HEK293 (cell line): ENCODE results near the gene GATA1.

ENCODE experiments used
- BCL11A ChIP-seq: fragments of 450-650 bp; formaldehyde crosslinking; IDR thresholded peaks from 2 replicates; pipeline ENCODE4 v1.5.1; 2016; ENCODE audit warnings: low read depth, missing biosample characterization, missing genetic modification characterization
- FEZF1 ChIP-seq: fragments of 450-650 bp; formaldehyde crosslinking; IDR thresholded peaks from 2 replicates; pipeline ENCODE4 v1.5.1; 2016; ENCODE audit warnings: missing biosample characterization, missing genetic modification characterization
- HOXD13 ChIP-seq: sonication (generic); formaldehyde crosslinking; IDR thresholded peaks from 2 replicates; pipeline ENCODE4 v1.8.0; 2022; ENCODE audit warnings: missing genetic modification reagents, borderline replicate concordance
- MZF1 ChIP-seq: fragments of 450-650 bp; formaldehyde crosslinking; IDR thresholded peaks from 2 replicates; pipeline ENCODE4 v1.5.1; 2017; ENCODE audit warnings: missing biosample characterization, missing genetic modification characterization, borderline replicate concordance
- OVOL3 ChIP-seq: fragments of 450-650 bp; formaldehyde crosslinking; IDR thresholded peaks from 2 replicates; pipeline ENCODE4 v1.5.1; 2016; ENCODE audit warnings: missing biosample characterization, missing genetic modification characterization
- PRDM4 ChIP-seq: fragments of 450-650 bp; formaldehyde crosslinking; IDR thresholded peaks from 2 replicates; pipeline ENCODE4 v1.5.1; 2017; ENCODE audit warnings: missing biosample characterization, missing genetic modification characterization
- WT1 ChIP-seq: fragments of 450-650 bp; formaldehyde crosslinking; IDR thresholded peaks from 2 replicates; pipeline ENCODE4 v1.5.1; 2016; ENCODE audit warnings: missing biosample characterization, missing genetic modification characterization
- ZBTB49 ChIP-seq: fragments of 450-650 bp; formaldehyde crosslinking; IDR thresholded peaks from 2 replicates; pipeline ENCODE4 v1.5.1; 2016; ENCODE audit warnings: missing biosample characterization, missing genetic modification characterization, low read depth
- ZFP37 ChIP-seq: fragments of 450-650 bp; formaldehyde crosslinking; IDR thresholded peaks from 2 replicates; pipeline ENCODE4 v1.5.1; 2016; ENCODE audit warnings: missing biosample characterization, missing genetic modification characterization
- ZNF155 ChIP-seq: fragments of 450-650 bp; formaldehyde crosslinking; IDR thresholded peaks from 2 replicates; pipeline ENCODE4 v1.5.1; 2016; ENCODE audit warnings: missing biosample characterization, missing genetic modification characterization
- ZNF248 ChIP-seq: fragments of 450-650 bp; formaldehyde crosslinking; IDR thresholded peaks from 2 replicates; pipeline ENCODE4 v1.5.1; 2017; ENCODE audit warnings: missing biosample characterization, missing genetic modification characterization
- ZNF274 ChIP-seq, 2 experiments: fragments of 200-500 bp in 1 of 2; fragments of 450-650 bp in 1 of 2; sonication (Bioruptor generic) in 1 of 2; formaldehyde crosslinking in 1 of 2; IDR thresholded peaks; 2 replicates each; pipeline versions ENCODE4 v1.5.1 to v1.6.1; 2014 to 2016; ENCODE audit warnings: borderline replicate concordance in 1 of 2, inconsistent platforms in 1 of 2, low read length in 1 of 2, missing biosample characterization in 1 of 2, missing genetic modification characterization in 1 of 2
- ZNF280D ChIP-seq: fragments of 450-650 bp; formaldehyde crosslinking; IDR thresholded peaks from 2 replicates; pipeline ENCODE4 v1.5.1; 2016; ENCODE audit warnings: missing biosample characterization, missing genetic modification characterization
- ZNF394 ChIP-seq: fragments of 450-650 bp; formaldehyde crosslinking; IDR thresholded peaks from 2 replicates; pipeline ENCODE4 v1.5.1; 2016; ENCODE audit warnings: missing biosample characterization, missing genetic modification characterization, mild to moderate bottlenecking, moderate library complexity, borderline replicate concordance
- ZNF433 ChIP-seq: fragments of 450-650 bp; formaldehyde crosslinking; IDR thresholded peaks from 2 replicates; pipeline ENCODE4 v1.5.1; 2016; ENCODE audit warnings: missing biosample characterization, missing genetic modification characterization, low read depth
- ZNF530 ChIP-seq: fragments of 450-650 bp; formaldehyde crosslinking; IDR thresholded peaks from 2 replicates; pipeline ENCODE4 v1.5.1; 2016; ENCODE audit warnings: low read depth, missing biosample characterization, missing genetic modification characterization
- ZNF585B ChIP-seq: fragments of 450-650 bp; formaldehyde crosslinking; IDR thresholded peaks from 2 replicates; pipeline ENCODE4 v1.5.1; 2016; ENCODE audit warnings: missing biosample characterization, missing genetic modification characterization
- ZNF658 ChIP-seq: fragments of 450-650 bp; formaldehyde crosslinking; IDR thresholded peaks from 2 replicates; pipeline ENCODE4; 2016; ENCODE audit warnings: missing biosample characterization, missing genetic modification characterization
- ZNF707 ChIP-seq: fragments of 450-650 bp; formaldehyde crosslinking; IDR thresholded peaks from 2 replicates; pipeline ENCODE4 v1.5.1; 2016; ENCODE audit warnings: missing biosample characterization, missing genetic modification characterization
- ZXDB ChIP-seq: fragments of 450-650 bp; formaldehyde crosslinking; IDR thresholded peaks from 2 replicates; pipeline ENCODE4 v1.5.1; 2016; ENCODE audit warnings: missing biosample characterization, missing genetic modification characterization
- TF ChIP-seq, protein P1 (sequence below): fragments of 450-650 bp; formaldehyde crosslinking; IDR thresholded peaks from 2 replicates; pipeline ENCODE4 v1.5.1; 2016; ENCODE audit warnings: missing biosample characterization, missing genetic modification characterization, borderline replicate concordance
- TF ChIP-seq, protein P2 (sequence below): fragments of 450-650 bp; formaldehyde crosslinking; IDR thresholded peaks from 2 replicates; pipeline ENCODE4 v1.5.1; 2016; ENCODE audit warnings: missing biosample characterization, missing genetic modification characterization
- TF ChIP-seq, protein P3 (sequence below): fragments of 450-650 bp; formaldehyde crosslinking; IDR thresholded peaks from 2 replicates; pipeline ENCODE4 v1.5.1; 2016; ENCODE audit warnings: missing biosample characterization, missing genetic modification characterization

The GATA1 gene

DNA sequence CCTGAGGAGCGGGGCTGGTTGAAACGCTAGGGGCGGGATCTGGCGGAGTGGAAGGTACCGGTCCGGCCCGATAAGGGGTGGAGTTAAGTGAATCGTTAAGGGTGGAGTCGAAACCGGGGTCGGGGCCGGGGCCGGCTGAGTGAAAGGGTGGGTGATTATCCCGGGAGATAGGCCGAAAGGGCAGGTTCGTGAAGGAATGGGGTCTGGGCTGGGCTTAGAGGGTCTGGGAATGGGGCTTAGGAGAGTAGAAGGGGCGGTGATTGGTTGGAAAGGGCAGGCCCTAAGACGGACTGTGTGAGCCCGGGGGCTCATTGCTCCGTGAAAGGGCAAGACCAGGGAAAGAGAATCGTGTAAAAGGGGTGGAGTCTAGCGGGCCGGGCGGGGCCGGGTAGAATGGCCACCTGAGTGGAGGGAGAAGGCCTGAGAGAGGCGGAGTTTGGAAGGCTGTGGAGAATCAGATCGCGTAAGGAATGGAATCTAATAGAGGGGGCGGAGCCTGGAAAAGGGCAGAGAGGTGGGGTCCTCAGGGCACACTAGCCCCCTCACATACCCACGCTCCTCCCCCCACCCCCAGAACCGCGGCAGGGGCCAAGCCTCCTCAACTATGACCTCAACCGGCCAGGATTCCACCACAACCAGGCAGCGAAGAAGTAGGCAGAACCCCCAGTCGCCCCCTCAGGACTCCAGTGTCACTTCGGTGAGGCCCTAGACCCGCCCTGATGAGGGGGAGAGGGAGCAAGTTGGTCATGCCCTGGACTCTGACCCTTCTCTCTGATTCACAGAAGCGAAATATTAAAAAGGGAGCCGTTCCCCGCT, 15.9 kb downstream of the GATA1 start (continued):
- TF ChIP-seq, protein P1, sequence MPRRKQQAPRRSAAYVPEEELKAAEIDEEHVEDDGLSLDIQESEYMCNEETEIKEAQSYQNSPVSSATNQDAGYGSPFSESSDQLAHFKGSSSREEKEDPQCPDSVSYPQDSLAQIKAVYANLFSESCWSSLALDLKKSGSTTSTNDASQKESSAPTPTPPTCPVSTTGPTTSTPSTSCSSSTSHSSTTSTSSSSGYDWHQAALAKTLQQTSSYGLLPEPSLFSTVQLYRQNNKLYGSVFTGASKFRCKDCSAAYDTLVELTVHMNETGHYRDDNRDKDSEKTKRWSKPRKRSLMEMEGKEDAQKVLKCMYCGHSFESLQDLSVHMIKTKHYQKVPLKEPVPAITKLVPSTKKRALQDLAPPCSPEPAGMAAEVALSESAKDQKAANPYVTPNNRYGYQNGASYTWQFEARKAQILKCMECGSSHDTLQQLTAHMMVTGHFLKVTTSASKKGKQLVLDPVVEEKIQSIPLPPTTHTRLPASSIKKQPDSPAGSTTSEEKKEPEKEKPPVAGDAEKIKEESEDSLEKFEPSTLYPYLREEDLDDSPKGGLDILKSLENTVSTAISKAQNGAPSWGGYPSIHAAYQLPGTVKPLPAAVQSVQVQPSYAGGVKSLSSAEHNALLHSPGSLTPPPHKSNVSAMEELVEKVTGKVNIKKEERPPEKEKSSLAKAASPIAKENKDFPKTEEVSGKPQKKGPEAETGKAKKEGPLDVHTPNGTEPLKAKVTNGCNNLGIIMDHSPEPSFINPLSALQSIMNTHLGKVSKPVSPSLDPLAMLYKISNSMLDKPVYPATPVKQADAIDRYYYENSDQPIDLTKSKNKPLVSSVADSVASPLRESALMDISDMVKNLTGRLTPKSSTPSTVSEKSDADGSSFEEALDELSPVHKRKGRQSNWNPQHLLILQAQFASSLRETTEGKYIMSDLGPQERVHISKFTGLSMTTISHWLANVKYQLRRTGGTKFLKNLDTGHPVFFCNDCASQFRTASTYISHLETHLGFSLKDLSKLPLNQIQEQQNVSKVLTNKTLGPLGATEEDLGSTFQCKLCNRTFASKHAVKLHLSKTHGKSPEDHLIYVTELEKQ (tag by site-specific recombination) = no peak
- no peak for TF ChIP-seq ZNF707 (tag by site-specific recombination)
- TF ChIP-seq, protein P2, sequence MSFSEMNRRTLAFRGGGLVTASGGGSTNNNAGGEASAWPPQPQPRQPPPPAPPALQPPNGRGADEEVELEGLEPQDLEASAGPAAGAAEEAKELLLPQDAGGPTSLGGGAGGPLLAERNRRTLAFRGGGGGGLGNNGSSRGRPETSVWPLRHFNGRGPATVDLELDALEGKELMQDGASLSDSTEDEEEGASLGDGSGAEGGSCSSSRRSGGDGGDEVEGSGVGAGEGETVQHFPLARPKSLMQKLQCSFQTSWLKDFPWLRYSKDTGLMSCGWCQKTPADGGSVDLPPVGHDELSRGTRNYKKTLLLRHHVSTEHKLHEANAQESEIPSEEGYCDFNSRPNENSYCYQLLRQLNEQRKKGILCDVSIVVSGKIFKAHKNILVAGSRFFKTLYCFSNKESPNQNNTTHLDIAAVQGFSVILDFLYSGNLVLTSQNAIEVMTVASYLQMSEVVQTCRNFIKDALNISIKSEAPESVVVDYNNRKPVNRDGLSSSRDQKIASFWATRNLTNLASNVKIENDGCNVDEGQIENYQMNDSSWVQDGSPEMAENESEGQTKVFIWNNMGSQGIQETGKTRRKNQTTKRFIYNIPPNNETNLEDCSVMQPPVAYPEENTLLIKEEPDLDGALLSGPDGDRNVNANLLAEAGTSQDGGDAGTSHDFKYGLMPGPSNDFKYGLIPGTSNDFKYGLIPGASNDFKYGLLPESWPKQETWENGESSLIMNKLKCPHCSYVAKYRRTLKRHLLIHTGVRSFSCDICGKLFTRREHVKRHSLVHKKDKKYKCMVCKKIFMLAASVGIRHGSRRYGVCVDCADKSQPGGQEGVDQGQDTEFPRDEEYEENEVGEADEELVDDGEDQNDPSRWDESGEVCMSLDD = no peak
- TF ChIP-seq PRDM4 (tag by site-specific recombination) = no peak
- TF ChIP-seq FEZF1 = no peak
- no peak for TF ChIP-seq WT1
- TF ChIP-seq ZNF394 (tag by site-specific recombination) = no peak
- no peak for TF ChIP-seq ZNF155 (tag by site-specific recombination)
- TF ChIP-seq, protein P3, sequence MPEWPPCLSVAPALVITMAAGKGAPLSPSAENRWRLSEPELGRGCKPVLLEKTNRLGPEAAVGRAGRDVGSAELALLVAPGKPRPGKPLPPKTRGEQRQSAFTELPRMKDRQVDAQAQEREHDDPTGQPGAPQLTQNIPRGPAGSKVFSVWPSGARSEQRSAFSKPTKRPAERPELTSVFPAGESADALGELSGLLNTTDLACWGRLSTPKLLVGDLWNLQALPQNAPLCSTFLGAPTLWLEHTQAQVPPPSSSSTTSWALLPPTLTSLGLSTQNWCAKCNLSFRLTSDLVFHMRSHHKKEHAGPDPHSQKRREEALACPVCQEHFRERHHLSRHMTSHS (tag by site-specific recombination) = no peak
- TF ChIP-seq ZNF248 (tag by site-specific recombination) = no peak
- no peak for TF ChIP-seq OVOL3
- TF ChIP-seq ZNF530 (tag by site-specific recombination) = no peak
- no peak for TF ChIP-seq ZFP37 (tag by site-specific recombination)
- TF ChIP-seq ZXDB (tag by site-specific recombination) = peak; percentile 80
- no peak for TF ChIP-seq ZNF658 (tag by site-specific recombination)
- TF ChIP-seq ZNF433 (tag by site-specific recombination) = no peak
- TF ChIP-seq ZBTB49 (tag by site-specific recombination) = no peak
- TF ChIP-seq ZNF274 (IDR thresholded peaks at IDR 0.05; ENCODE audit: low read length) = no peak
- no peak for TF ChIP-seq ZNF274 (tag by site-specific recombination; IDR thresholded peaks at IDR 0.05; ENCODE audit: borderline replicate concordance)
- TF ChIP-seq ZNF585B (tag by site-specific recombination) = no peak
- no peak for TF ChIP-seq MZF1 (tag by site-specific recombination)
- TF ChIP-seq ZNF280D (tag by site-specific recombination) = no peak
- no peak for TF ChIP-seq BCL11A (tag by site-specific recombination)
- no peak for TF ChIP-seq HOXD13 (CRISPR knock-in tag)
